SU-DHL-6 (cell line): ENCODE measurements around the gene ZNF496.

Source experiments
- H2AFZ ChIP-seq: fragments of 200-600 bp; sonication (generic); 2 replicates; pipeline ENCODE4 v1.6.1; 2014; ENCODE audit warnings: low read depth, mild to moderate bottlenecking, moderate library complexity, mixed read lengths, antibody characterized with exemption, low read length; ENCODE audit not compliant: severe bottlenecking
- H3F3A ChIP-seq: fragments of 200-600 bp; shearing (Covaris generic); 2 replicates; pipeline ENCODE4 v1.6.0; 2016; ENCODE audit warnings: antibody characterized with exemption, mild to moderate bottlenecking; ENCODE audit not compliant: insufficient read depth
- H3K27ac ChIP-seq: fragments of 200-600 bp; sonication (generic); 2 replicates; pipeline ENCODE4 v1.5.1; 2016; ENCODE audit warnings: low read depth, mild to moderate bottlenecking, low read length, moderate library complexity, mixed read lengths
- H3K27me3 ChIP-seq: fragments of 200-600 bp; sonication (generic), shearing (Covaris generic); 2 replicates; pipeline ENCODE4 v1.6.0; 2014; ENCODE audit warnings: mild to moderate bottlenecking, low read length
- H3K36me3 ChIP-seq: fragments of 200-600 bp; sonication (generic); 2 replicates; pipeline ENCODE4 v1.6.1; 2014; ENCODE audit warnings: mild to moderate bottlenecking, low read length, mixed read lengths
- H3K4me2 ChIP-seq: fragments of 300-600, 200-600 bp; shearing (Covaris generic), sonication (generic); 2 replicates; pipeline ENCODE4 v1.6.0; 2014; ENCODE audit warnings: low read length, low read depth, mild to moderate bottlenecking; ENCODE audit not compliant: poor library complexity, severe bottlenecking
- H3K4me3 ChIP-seq: fragments of 200-600 bp; sonication (generic); 2 replicates; pipeline ENCODE4 v1.5.1; 2014; ENCODE audit warnings: antibody characterized with exemption, low read length, mild to moderate bottlenecking, mixed read lengths; ENCODE audit not compliant: insufficient read depth, poor library complexity, severe bottlenecking
- H3K79me2 ChIP-seq: fragments of 200-600 bp; sonication (generic); 2 replicates; pipeline ENCODE4 v1.6.1; 2014; ENCODE audit warnings: mild to moderate bottlenecking, low read length, moderate library complexity; ENCODE audit not compliant: insufficient read depth
- H3K9ac ChIP-seq: fragments of 200-600 bp; sonication (generic); 2 replicates; pipeline ENCODE4 v1.7.0; 2014; ENCODE audit warnings: mild to moderate bottlenecking, low read length
- H3K9me2 ChIP-seq: fragments of 200-600 bp; sonication (generic); replicated peaks from 2 replicates; pipeline ENCODE4 v1.6.1; 2014; ENCODE audit warnings: low read length; ENCODE audit not compliant: insufficient read depth
- H3K9me3 ChIP-seq: fragments of 200-600 bp; sonication (generic); 2 replicates; pipeline ENCODE4 v1.6.1; 2014; ENCODE audit warnings: low read length, mixed read lengths; ENCODE audit not compliant: insufficient read depth
- H4K20me1 ChIP-seq: fragments of 200-600 bp; sonication (generic); 2 replicates; pipeline ENCODE4 v1.6.1; 2014; ENCODE audit warnings: low read depth, mild to moderate bottlenecking, antibody characterized with exemption, low read length, moderate library complexity, mixed read lengths
- CTCF ChIP-seq: fragments of 200-600 bp; sonication (generic); IDR thresholded peaks from one replicate; pipeline ENCODE4 v1.5.1; 2017; ENCODE audit warnings: antibody characterized with exemption, mild to moderate bottlenecking, low read length, moderate library complexity; ENCODE audit not compliant: insufficient read depth, poor library complexity, severe bottlenecking
- EZH2phosphoT487 ChIP-seq: fragments of 200-600 bp; sonication (generic), shearing (Covaris generic); conservative IDR thresholded peaks from 2 replicates; pipeline ENCODE4 v1.6.1; 2018; ENCODE audit warnings: mild to moderate bottlenecking, antibody characterized with exemption, low read length, moderate library complexity, mixed read lengths

The ZNF496 gene

GRCh38 chr1:247273013-247273412, 58.7 kb downstream of the ZNF496 start:
- Histone ChIP-seq H3K9ac (no peak overlapping the region), H3K9me2 (no peaks in the 10 kb centered on the region)

GRCh38 chr1:247270003-247270402, 61.7 kb downstream of the ZNF496 start:
- no peak overlapping the region for H3K4me3 ChIP-seq
- no peak overlapping the region for H3K4me2 ChIP-seq
- no peak for TF ChIP-seq CTCF
- no peak for TF ChIP-seq EZH2phosphoT487

More at GRCh38 chr1:247273013-247273412, 58.7 kb downstream of the ZNF496 start:
- H3K27me3 ChIP-seq = no peaks in the 10 kb centered on the region
- H3K36me3 ChIP-seq = no peaks in the 10 kb centered on the region
- H2AFZ ChIP-seq = no peak overlapping the region
- H3K27ac ChIP-seq = no peak overlapping the region
- no peaks in the 10 kb centered on the region for H3F3A ChIP-seq
- no peaks in the 10 kb centered on the region for H3K79me2 ChIP-seq
- no peaks in the 10 kb centered on the region for H4K20me1 ChIP-seq
- H3K9me3 ChIP-seq = peaks cover 4% of the 10 kb centered on the region; the same call in 1 of the 2 replicates
- H3K4me3 ChIP-seq = no peak overlapping the region
- TF ChIP-seq EZH2phosphoT487 = no peak
- no peak for TF ChIP-seq CTCF
- no peak overlapping the region for H3K4me2 ChIP-seq

GRCh38 chr1:247269133-247269532, 62.5 kb downstream of the ZNF496 start:
- no peak overlapping the region for H2AFZ ChIP-seq
- no peak overlapping the region for H3K4me3 ChIP-seq
- H4K20me1 ChIP-seq = no peaks in the 10 kb centered on the region
- TF ChIP-seq EZH2phosphoT487 = no peak
- no peak for TF ChIP-seq CTCF
- H3F3A ChIP-seq = no peaks in the 10 kb centered on the region
- H3K9me3 ChIP-seq = peaks cover 4% of the 10 kb centered on the region; the same call in 1 of the 2 replicates
- no peaks in the 10 kb centered on the region for H3K9me2 ChIP-seq
- H3K27ac ChIP-seq = no peak overlapping the region
- no peaks in the 10 kb centered on the region for H3K27me3 ChIP-seq
- H3K9ac ChIP-seq = no peak overlapping the region
- no peak overlapping the region for H3K4me2 ChIP-seq
- H3K36me3 ChIP-seq = no peaks in the 10 kb centered on the region; the same call in 1 of the 2 replicates
- no peaks in the 10 kb centered on the region for H3K79me2 ChIP-seq

More at GRCh38 chr1:247270003-247270402, 61.7 kb downstream of the ZNF496 start:
- Histone ChIP-seq H3K36me3 (no peaks in the 10 kb centered on the region; the same call in 1 of the 2 replicates), H3K9ac (no peak overlapping the region), H3K79me2 (no peaks in the 10 kb centered on the region), H3F3A (no peaks in the 10 kb centered on the region), H3K9me2 (no peaks in the 10 kb centered on the region), H3K9me3 (peaks cover 4% of the 10 kb centered on the region; the same call in 1 of the 2 replicates), H2AFZ (no peak overlapping the region), H3K27ac (no peak overlapping the region), H4K20me1 (no peaks in the 10 kb centered on the region), H3K27me3 (no peaks in the 10 kb centered on the region)
